ENCODE results near the gene MYRIP. TPM values are rescaled to one million over a fixed set of nuclear protein-coding genes. Genes with fewer than 3 reads are reported as not detected.
"Not testable (repeated sequence)": the region's sequence is repeated elsewhere in the genome, so short reads cannot be mapped to it uniquely, and the experiment has no call there.

The MYRIP gene
- total and polyA plus RNA-seq, 10 of the 15 experiments (the other 5 are each of a cell fraction or from before 2014, with no cell fraction given): 0.03 to 0.08 (median 0.04) TPM; not detected in 6

GRCh38 chr3:40130721-40131120, 321.3 kb downstream of the MYRIP start (continued):
- TF ChIP-seq, protein P1, sequence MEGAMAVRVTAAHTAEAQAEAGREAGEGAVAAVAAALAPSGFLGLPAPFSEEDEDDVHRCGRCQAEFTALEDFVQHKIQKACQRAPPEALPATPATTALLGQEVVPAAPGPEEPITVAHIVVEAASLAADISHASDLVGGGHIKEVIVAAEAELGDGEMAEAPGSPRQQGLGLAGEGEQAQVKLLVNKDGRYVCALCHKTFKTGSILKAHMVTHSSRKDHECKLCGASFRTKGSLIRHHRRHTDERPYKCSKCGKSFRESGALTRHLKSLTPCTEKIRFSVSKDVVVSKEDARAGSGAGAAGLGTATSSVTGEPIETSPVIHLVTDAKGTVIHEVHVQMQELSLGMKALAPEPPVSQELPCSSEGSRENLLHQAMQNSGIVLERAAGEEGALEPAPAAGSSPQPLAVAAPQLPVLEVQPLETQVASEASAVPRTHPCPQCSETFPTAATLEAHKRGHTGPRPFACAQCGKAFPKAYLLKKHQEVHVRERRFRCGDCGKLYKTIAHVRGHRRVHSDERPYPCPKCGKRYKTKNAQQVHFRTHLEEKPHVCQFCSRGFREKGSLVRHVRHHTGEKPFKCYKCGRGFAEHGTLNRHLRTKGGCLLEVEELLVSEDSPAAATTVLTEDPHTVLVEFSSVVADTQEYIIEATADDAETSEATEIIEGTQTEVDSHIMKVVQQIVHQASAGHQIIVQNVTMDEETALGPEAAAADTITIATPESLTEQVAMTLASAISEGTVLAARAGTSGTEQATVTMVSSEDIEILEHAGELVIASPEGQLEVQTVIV (IDR thresholded peaks at IDR 0.05; ENCODE audit: borderline replicate concordance, partially characterized antibody): no peak
- TF ChIP-seq SUPT20H (IDR thresholded peaks at IDR 0.05; ENCODE audit: borderline replicate concordance, control insufficient read depth, low read depth, low read length) (no peak), TBL1XR1 (IDR thresholded peaks at IDR 0.05; ENCODE audit: low read depth, low read length) (no peak), CHD2 (IDR thresholded peaks at IDR 0.05; ENCODE audit: borderline replicate concordance, low read depth, low read length) (no peak), EGR1 (IDR thresholded peaks at IDR 0.05; ENCODE audit: borderline replicate concordance in 1 of 2, low read depth in 2 of 2, low read length in 2 of 2) (no peak), ASH2L (IDR thresholded peaks at IDR 0.05; ENCODE audit: borderline replicate concordance, low read depth) (no peak), STAT1 (conservative IDR thresholded peaks at IDR 0.05) (no peak), RBBP5 (conservative IDR thresholded peaks at IDR 0.05) (no peak), IRF4 (IDR thresholded peaks at IDR 0.05; ENCODE audit: low read depth, low read length) (no peak), PML (IDR thresholded peaks at IDR 0.05; ENCODE audit: low read length) (no peak), MEF2A (IDR thresholded peaks at IDR 0.05; ENCODE audit: insufficient read depth, low read depth, low read length) (no peak), HSF1 (IDR thresholded peaks at IDR 0.05; ENCODE audit: low read depth, low read length) (no peak)
- TF ChIP-seq, protein P2, sequence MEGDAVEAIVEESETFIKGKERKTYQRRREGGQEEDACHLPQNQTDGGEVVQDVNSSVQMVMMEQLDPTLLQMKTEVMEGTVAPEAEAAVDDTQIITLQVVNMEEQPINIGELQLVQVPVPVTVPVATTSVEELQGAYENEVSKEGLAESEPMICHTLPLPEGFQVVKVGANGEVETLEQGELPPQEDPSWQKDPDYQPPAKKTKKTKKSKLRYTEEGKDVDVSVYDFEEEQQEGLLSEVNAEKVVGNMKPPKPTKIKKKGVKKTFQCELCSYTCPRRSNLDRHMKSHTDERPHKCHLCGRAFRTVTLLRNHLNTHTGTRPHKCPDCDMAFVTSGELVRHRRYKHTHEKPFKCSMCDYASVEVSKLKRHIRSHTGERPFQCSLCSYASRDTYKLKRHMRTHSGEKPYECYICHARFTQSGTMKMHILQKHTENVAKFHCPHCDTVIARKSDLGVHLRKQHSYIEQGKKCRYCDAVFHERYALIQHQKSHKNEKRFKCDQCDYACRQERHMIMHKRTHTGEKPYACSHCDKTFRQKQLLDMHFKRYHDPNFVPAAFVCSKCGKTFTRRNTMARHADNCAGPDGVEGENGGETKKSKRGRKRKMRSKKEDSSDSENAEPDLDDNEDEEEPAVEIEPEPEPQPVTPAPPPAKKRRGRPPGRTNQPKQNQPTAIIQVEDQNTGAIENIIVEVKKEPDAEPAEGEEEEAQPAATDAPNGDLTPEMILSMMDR (IDR thresholded peaks at IDR 0.05 in 2 of 3, conservative IDR thresholded peaks at IDR 0.05 in 1 of 3; ENCODE audit: control insufficient read depth in 2 of 3, extremely low read depth in 1 of 3, insufficient read depth in 1 of 3, low read depth in 3 of 3, low read length in 3 of 3): no peak
- TF ChIP-seq, protein P3, sequence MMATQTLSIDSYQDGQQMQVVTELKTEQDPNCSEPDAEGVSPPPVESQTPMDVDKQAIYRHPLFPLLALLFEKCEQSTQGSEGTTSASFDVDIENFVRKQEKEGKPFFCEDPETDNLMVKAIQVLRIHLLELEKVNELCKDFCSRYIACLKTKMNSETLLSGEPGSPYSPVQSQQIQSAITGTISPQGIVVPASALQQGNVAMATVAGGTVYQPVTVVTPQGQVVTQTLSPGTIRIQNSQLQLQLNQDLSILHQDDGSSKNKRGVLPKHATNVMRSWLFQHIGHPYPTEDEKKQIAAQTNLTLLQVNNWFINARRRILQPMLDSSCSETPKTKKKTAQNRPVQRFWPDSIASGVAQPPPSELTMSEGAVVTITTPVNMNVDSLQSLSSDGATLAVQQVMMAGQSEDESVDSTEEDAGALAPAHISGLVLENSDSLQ (IDR thresholded peaks at IDR 0.05): no peak

DNA sequence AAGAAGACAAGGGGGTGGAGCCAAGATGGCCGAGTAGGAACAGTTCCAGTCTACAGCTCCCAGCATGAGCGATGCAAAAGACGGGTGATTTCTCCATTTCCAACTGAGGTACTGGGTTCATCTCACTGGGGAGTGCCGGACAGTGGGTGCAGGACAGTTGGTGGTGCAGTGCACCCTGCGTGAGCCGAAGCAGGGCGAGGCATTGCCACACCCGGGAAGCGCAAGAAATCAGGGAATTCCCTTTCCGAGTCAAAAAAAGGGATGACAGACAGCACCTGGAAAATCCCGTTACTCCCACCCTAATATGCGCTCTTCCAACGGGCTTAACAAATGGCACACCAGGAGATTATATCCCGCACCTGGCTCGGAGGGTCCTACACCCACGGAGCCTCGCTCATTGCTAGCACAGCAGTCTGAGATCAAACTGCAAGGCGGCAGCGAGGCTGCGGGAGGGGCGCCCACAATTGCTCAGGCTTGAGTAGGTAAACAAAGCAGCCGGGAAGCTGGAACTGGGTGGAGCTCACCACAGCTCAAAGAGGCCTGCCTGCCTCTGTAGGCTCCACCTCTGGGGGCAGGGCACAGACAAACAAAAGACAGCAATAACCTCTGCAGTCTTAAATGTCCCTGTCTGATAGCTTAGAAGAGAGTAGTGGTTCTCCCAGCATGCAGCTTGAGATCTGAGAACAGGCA, 324.6 kb downstream of the MYRIP start:
- H3K9me3 ChIP-seq (replicated peaks; ENCODE audit: control insufficient read depth, insufficient read depth, low read length); H3K4me1 ChIP-seq (ENCODE audit: control insufficient read depth, insufficient read depth, low read length); RAD21 ChIA-PET (ENCODE audit: unreplicated experiment); CTCF ChIA-PET; ATAC-seq; in situ Hi-C loops (cut with MboI); H4K20me1 ChIP-seq (ENCODE audit: control insufficient read depth, insufficient read depth); BruUV-seq (replicated peaks); H3K79me2 ChIP-seq (ENCODE audit: control insufficient read depth, insufficient read depth, low read length); intact Hi-C loops (cut with micrococcal nuclease; ENCODE audit: unreplicated experiment); H3K27me3 ChIP-seq (replicated peaks in 1 of 2; ENCODE audit: control insufficient read depth in 2 of 2, insufficient read depth in 2 of 2, low read length in 1 of 2); SMC1A ChIA-PET (ENCODE audit: uncharacterized antibody, unreplicated experiment); POLR2A ChIA-PET; H3K36me3 ChIP-seq (ENCODE audit: control insufficient read depth in 2 of 2, insufficient read depth in 2 of 2, low read length in 1 of 2); DNase-seq (ENCODE audit: low read depth, low spot score); H3K4me3 ChIP-seq; H3K27ac ChIP-seq (ENCODE audit: control insufficient read depth, insufficient read depth); H3K9ac ChIP-seq (ENCODE audit: control insufficient read depth, insufficient read depth, low read length); H2AFZ ChIP-seq (ENCODE audit: control insufficient read depth, low read depth, low read length); FAIRE-seq; H3K4me2 ChIP-seq (ENCODE audit: control insufficient read depth, insufficient read depth): not testable (repeated sequence)
- WGBS (ENCODE audit: insufficient coverage, insufficient replicate concordance, low lambda C conversion rate, missing lambda C conversion rate): 65% methylated on average over 22 of the region's 22 CpGs

All from GM12878 (cell line).